HG02938 (cell line): ENCODE results near the gene ZSCAN25.
A peak's percentile ranks its signal among the peaks of the same experiment; 100 is the strongest.
"Not testable (repeated sequence)": the region's sequence is repeated elsewhere in the genome, so short reads cannot be mapped to it uniquely, and the experiment has no call there.

Source experiments
- ATAC-seq: cut with Tn5 transposase; IDR thresholded peaks from one replicate; pipeline ENCODE4 v1.9.1; 2021; ENCODE audit warnings: mild to moderate bottlenecking, moderate library complexity; ENCODE audit not compliant: unreplicated experiment

ZSCAN25 gene

GRCh38 chr7:99616359-99617191 lies at the start of gene ZSCAN25:
ZSCAN25 (plus strand) TSS chr7:99616946; CDS start chr7:99619607, 2,661 bp downstream.
- peak; percentile 74 for ATAC-seq

- ATAC-seq = not testable (repeated sequence)
These were observed 48.0 kb upstream of the ZSCAN25 start for GRCh38 chr7:99568770-99569169.

GRCh38 chr7:99571768-99572167 lies 45.0 kb upstream of the ZSCAN25 start:
- no peak for ATAC-seq

GRCh38 chr7:99573257-99573656 lies 43.5 kb upstream of the ZSCAN25 start:
- no peak for ATAC-seq

GRCh38 chr7:99576251-99576650 lies 40.5 kb upstream of the ZSCAN25 start:
- no peak for ATAC-seq

- ATAC-seq = no peak
These were observed 37.3 kb upstream of the ZSCAN25 start for GRCh38 chr7:99579281-99579955.

GRCh38 chr7:99579956-99580777 lies 36.6 kb upstream of the ZSCAN25 start:
- no peak for ATAC-seq

GRCh38 chr7:99580778-99581332 lies 35.9 kb upstream of the ZSCAN25 start:
- ATAC-seq = not testable (repeated sequence)

- ATAC-seq = no peak
These were observed 27.9 kb upstream of the ZSCAN25 start for GRCh38 chr7:99588868-99589267.

GRCh38 chr7:99594948-99595745 lies 21.6 kb upstream of the ZSCAN25 start:
- ATAC-seq = no peak

GRCh38 chr7:99596408-99596955 lies 20.3 kb upstream of the ZSCAN25 start:
- ATAC-seq = no peak

- no peak for ATAC-seq
These were observed 18.8 kb upstream of the ZSCAN25 start, which contains the start of gene TMEM225B for GRCh38 chr7:99597762-99598501. TMEM225B (plus strand) TSS chr7:99598267; CDS start chr7:99604389, 6,122 bp downstream.

- no peak for ATAC-seq
These were observed 16.9 kb upstream of the ZSCAN25 start for GRCh38 chr7:99599836-99600235.

- ATAC-seq = no peak
These were observed 15.0 kb upstream of the ZSCAN25 start for GRCh38 chr7:99601656-99602310.

- ATAC-seq = no peak
These were observed 11.2 kb upstream of the ZSCAN25 start for GRCh38 chr7:99605527-99605926.

GRCh38 chr7:99606531-99606930 lies 10.2 kb upstream of the ZSCAN25 start:
- no peak for ATAC-seq

GRCh38 chr7:99607548-99607947 lies 9.2 kb upstream of the ZSCAN25 start:
- ATAC-seq = no peak

GRCh38 chr7:99614495-99614894 lies 2.3 kb upstream of the ZSCAN25 start:
- ATAC-seq = no peak

GRCh38 chr7:99615989-99616358 lies 772 bp upstream of the ZSCAN25 start:
- ATAC-seq = no peak
